PC-3 (cell line): ENCODE measurements around the gene AUTS2.

Experiments
- EZH2 ChIP-seq: fragments of 300-600 bp; sonication (generic); IDR thresholded peaks from one replicate; pipeline ENCODE4 v1.6.1; 2017; ENCODE audit warnings: antibody characterized with exemption, mild to moderate bottlenecking, low read length; ENCODE audit not compliant: unreplicated experiment
- EZH2phosphoT487 ChIP-seq: fragments of 300-600 bp; sonication (generic); IDR thresholded peaks from 2 replicates; pipeline ENCODE4 v1.6.1; 2018; ENCODE audit warnings: mild to moderate bottlenecking, antibody characterized with exemption, low read length, borderline replicate concordance
- TF ChIP-seq, protein P1 (sequence below): fragments of 300-600 bp; sonication (generic); conservative IDR thresholded peaks from 2 replicates; pipeline ENCODE4 v1.5.1; 2017; ENCODE audit warnings: antibody characterized with exemption, low read depth, mild to moderate bottlenecking, low read length

GRCh38 chr7:70695795-70696083 lies 1097.5 kb downstream of the AUTS2 start:
- TF ChIP-seq, protein P1, sequence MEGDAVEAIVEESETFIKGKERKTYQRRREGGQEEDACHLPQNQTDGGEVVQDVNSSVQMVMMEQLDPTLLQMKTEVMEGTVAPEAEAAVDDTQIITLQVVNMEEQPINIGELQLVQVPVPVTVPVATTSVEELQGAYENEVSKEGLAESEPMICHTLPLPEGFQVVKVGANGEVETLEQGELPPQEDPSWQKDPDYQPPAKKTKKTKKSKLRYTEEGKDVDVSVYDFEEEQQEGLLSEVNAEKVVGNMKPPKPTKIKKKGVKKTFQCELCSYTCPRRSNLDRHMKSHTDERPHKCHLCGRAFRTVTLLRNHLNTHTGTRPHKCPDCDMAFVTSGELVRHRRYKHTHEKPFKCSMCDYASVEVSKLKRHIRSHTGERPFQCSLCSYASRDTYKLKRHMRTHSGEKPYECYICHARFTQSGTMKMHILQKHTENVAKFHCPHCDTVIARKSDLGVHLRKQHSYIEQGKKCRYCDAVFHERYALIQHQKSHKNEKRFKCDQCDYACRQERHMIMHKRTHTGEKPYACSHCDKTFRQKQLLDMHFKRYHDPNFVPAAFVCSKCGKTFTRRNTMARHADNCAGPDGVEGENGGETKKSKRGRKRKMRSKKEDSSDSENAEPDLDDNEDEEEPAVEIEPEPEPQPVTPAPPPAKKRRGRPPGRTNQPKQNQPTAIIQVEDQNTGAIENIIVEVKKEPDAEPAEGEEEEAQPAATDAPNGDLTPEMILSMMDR, result no peak
- TF ChIP-seq EZH2phosphoT487, result no peak; the same call in 1 of the 2 replicates
- TF ChIP-seq EZH2, result no peak
